Kidney epithelial cell (primary cell): ENCODE data around the gene VPS8. TPM values are rescaled to one million over a fixed set of nuclear protein-coding genes. Genes with fewer than 3 reads are reported as not detected.

ENCODE experiments used
- DNase-seq: peaks from one replicate; pipeline ENCODE4 v3.0.0-alpha.2; 2010; ENCODE audit warnings: low read depth
- H3K27me3 ChIP-seq: 2 replicates; pipeline ENCODE4 v1.6.0; 2011; ENCODE audit warnings: low read length; ENCODE audit not compliant: control insufficient read depth, insufficient read depth
- H3K36me3 ChIP-seq: 2 replicates; pipeline ENCODE4 v1.5.1; 2011; ENCODE audit warnings: low read length; ENCODE audit not compliant: control insufficient read depth, insufficient read depth
- H3K4me3 ChIP-seq: 2 replicates; pipeline ENCODE4 v1.5.1; 2011; ENCODE audit warnings: low read depth, mild to moderate bottlenecking, control low read depth, low read length
- CTCF ChIP-seq: IDR thresholded peaks from 2 replicates; pipeline ENCODE4 v1.5.1; 2011; ENCODE audit warnings: mild to moderate bottlenecking, moderate library complexity, low read length, control low read depth, inconsistent platforms; ENCODE audit not compliant: insufficient read depth, poor library complexity, severe bottlenecking
- total RNA-seq: library from RNA; depleted of rRNA; stranded (reverse); fragments of >200 nt; gene quantifications from 2 replicates; pipeline ENCODE4 v1.2.3, GENCODE V29; 2015

Gene VPS8
- total RNA-seq, 1 donor from 2014 or later = 31.9 TPM

- H3K27me3 ChIP-seq = no peaks in the 10 kb centered on the region
- H3K36me3 ChIP-seq = peaks cover 2% of the 10 kb centered on the region
- no peak for DNase-seq
- TF ChIP-seq CTCF = no peak
- H3K4me3 ChIP-seq = no peak overlapping the region
These were observed 234.6 kb downstream of the VPS8 start for GRCh38 chr3:185046603-185047002.

- TF ChIP-seq CTCF = no peak
- no peaks in the 10 kb centered on the region for H3K27me3 ChIP-seq
- peaks cover 2% of the 10 kb centered on the region for H3K36me3 ChIP-seq
- H3K4me3 ChIP-seq = no peak overlapping the region
- DNase-seq = no peak
These were observed 237.7 kb downstream of the VPS8 start for GRCh38 chr3:185049710-185050109.

- TF ChIP-seq CTCF = no peak
- no peak for DNase-seq
- H3K36me3 ChIP-seq = peaks cover 2% of the 10 kb centered on the region
- H3K27me3 ChIP-seq = no peaks in the 10 kb centered on the region
- no peak overlapping the region for H3K4me3 ChIP-seq
These were observed 239.8 kb downstream of the VPS8 start for GRCh38 chr3:185051801-185052200.

- Histone ChIP-seq H3K36me3 (peaks cover 2% of the 10 kb centered on the region), H3K4me3 (no peak overlapping the region), H3K27me3 (no peaks in the 10 kb centered on the region)
- no peak for TF ChIP-seq CTCF
- no peak for DNase-seq
These were observed 240.7 kb downstream of the VPS8 start for GRCh38 chr3:185052631-185053030.

GRCh38 chr3:185056908-185057307 lies 244.9 kb downstream of the VPS8 start:
- Histone ChIP-seq H3K27me3 (no peaks in the 10 kb centered on the region), H3K36me3 (no peaks in the 10 kb centered on the region), H3K4me3 (no peak overlapping the region)
- TF ChIP-seq CTCF = no peak
- no peak for DNase-seq

- DNase-seq = no peak
- Histone ChIP-seq H3K4me3 (no peak overlapping the region), H3K36me3 (no peaks in the 10 kb centered on the region), H3K27me3 (no peaks in the 10 kb centered on the region)
- TF ChIP-seq CTCF = no peak
These were observed 245.9 kb downstream of the VPS8 start for GRCh38 chr3:185057829-185058228.
